ENCODE data around the gene SNX5. TPM values are rescaled to one million over a fixed set of nuclear protein-coding genes. Genes with fewer than 3 reads are reported as not detected.

The SNX5 gene
- total RNA-seq, 2 experiments from 2014 or later = 58.3 to 60.3 TPM

DNA sequence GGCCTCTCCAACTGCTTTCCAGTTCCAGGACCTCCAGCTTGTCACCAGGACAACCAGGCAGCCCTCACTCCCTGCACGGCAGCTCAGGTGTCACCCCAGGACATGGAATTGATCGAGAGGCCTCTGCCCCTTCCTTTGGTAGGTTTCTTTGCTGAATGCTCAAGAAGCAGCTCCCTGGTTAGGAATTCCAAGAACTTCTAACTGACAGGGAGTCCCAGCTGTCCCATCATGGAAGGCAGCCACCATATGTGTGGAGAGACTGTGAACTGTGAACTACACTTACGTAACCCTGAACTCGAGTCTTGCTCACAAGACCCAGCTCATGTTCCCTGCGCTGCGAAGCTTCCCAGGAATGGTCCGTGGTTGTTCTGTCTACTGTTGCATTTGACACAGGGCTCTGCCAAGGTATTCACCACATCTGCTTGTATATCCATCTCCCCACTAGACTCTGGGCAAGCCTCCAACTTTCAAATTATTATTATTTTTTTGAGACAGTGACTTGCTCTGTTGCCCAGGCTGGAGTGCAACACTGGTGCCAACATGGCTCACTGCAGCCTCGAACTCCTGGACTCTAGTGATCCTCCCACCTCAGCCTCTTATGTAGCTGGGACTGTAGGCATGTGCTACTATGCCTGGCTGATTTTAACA is 35.9 kb upstream of the SNX5 start:
- DNase-seq = no peak
- Histone ChIP-seq H3K27ac (ENCODE audit: low read depth in 1 of 2, low read length in 2 of 2) (no peak overlapping the region), H3K9me3 (ENCODE audit: control insufficient read depth in 1 of 2, insufficient read depth in 1 of 2, low read length in 2 of 2) (no peaks in the 10 kb centered on the region), H3K27me3 (ENCODE audit: control insufficient read depth in 1 of 2, insufficient read depth in 2 of 2, low read length in 2 of 2) (no peaks in the 10 kb centered on the region), H3K36me3 (ENCODE audit: insufficient read depth, low read length) (no peaks in the 10 kb centered on the region), H3K4me1 (ENCODE audit: insufficient read depth, low read length) (no peaks in the 10 kb centered on the region), H3K4me3 (ENCODE audit: low read length) (no peak overlapping the region)
- Mint-ChIP-seq H3K4me3 (no peak overlapping the region), H3K27me3 (no peaks in the 10 kb centered on the region), H3K9me3 (no peaks in the 10 kb centered on the region), H3K27ac (no peak overlapping the region), H3K36me3 (ENCODE audit: low read depth) (no peaks in the 10 kb centered on the region), H3K4me1 (ENCODE audit: low read depth) (no peaks in the 10 kb centered on the region)
- intact Hi-C loops (cut with DNase I, micrococcal nuclease) = no loop called here
- POLR2A ChIA-PET = no interaction called here
- CTCF ChIA-PET = no interaction called here
- no peak for ATAC-seq (ENCODE audit: poor library complexity)
- TF ChIP-seq, protein P1, sequence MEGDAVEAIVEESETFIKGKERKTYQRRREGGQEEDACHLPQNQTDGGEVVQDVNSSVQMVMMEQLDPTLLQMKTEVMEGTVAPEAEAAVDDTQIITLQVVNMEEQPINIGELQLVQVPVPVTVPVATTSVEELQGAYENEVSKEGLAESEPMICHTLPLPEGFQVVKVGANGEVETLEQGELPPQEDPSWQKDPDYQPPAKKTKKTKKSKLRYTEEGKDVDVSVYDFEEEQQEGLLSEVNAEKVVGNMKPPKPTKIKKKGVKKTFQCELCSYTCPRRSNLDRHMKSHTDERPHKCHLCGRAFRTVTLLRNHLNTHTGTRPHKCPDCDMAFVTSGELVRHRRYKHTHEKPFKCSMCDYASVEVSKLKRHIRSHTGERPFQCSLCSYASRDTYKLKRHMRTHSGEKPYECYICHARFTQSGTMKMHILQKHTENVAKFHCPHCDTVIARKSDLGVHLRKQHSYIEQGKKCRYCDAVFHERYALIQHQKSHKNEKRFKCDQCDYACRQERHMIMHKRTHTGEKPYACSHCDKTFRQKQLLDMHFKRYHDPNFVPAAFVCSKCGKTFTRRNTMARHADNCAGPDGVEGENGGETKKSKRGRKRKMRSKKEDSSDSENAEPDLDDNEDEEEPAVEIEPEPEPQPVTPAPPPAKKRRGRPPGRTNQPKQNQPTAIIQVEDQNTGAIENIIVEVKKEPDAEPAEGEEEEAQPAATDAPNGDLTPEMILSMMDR (IDR thresholded peaks at IDR 0.05) = no peak

DNA sequence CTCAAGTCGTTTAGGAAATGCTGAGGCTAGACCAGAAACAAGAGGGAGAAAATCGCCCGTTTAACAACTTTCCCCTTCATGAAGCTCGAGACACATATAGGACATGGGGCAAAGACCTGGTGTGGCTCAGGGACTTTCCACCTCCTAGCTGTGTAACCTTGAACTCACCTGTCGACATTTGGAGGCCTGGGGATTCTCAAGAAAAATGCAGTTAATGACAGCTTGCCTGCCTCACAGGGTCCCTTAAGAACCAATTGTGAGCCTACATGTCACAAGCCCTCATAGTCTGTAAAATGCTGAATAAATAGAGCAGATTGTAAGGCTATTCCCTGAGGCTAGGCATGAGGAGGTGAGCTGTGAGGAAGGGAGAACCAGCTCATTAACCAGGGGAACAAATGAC is 35.3 kb upstream of the SNX5 start:
- Histone ChIP-seq H3K27me3 (ENCODE audit: control insufficient read depth in 1 of 2, insufficient read depth in 2 of 2, low read length in 2 of 2) (peaks cover 0 to 1% of the 10 kb centered on the region in 2 experiments), H3K27ac (ENCODE audit: low read depth in 1 of 2, low read length in 2 of 2) (no peak overlapping the region), H3K4me3 (ENCODE audit: low read length) (no peak overlapping the region), H3K9me3 (ENCODE audit: control insufficient read depth in 1 of 2, insufficient read depth in 1 of 2, low read length in 2 of 2) (no peaks in the 10 kb centered on the region), H3K4me1 (ENCODE audit: insufficient read depth, low read length) (no peaks in the 10 kb centered on the region), H3K36me3 (ENCODE audit: insufficient read depth, low read length) (no peaks in the 10 kb centered on the region)
- CTCF ChIA-PET = no interaction called here
- intact Hi-C loops (cut with DNase I, micrococcal nuclease) = no loop called here
- DNase-seq (no peak), ATAC-seq (ENCODE audit: poor library complexity) (no peak)
- Mint-ChIP-seq H3K4me3 (no peak overlapping the region), H3K9me3 (no peaks in the 10 kb centered on the region), H3K27me3 (no peaks in the 10 kb centered on the region), H3K36me3 (ENCODE audit: low read depth) (no peaks in the 10 kb centered on the region), H3K4me1 (ENCODE audit: low read depth) (no peaks in the 10 kb centered on the region), H3K27ac (no peak overlapping the region)
- TF ChIP-seq, protein P1 (IDR thresholded peaks at IDR 0.05) = no peak
- POLR2A ChIA-PET = no interaction called here

DNA sequence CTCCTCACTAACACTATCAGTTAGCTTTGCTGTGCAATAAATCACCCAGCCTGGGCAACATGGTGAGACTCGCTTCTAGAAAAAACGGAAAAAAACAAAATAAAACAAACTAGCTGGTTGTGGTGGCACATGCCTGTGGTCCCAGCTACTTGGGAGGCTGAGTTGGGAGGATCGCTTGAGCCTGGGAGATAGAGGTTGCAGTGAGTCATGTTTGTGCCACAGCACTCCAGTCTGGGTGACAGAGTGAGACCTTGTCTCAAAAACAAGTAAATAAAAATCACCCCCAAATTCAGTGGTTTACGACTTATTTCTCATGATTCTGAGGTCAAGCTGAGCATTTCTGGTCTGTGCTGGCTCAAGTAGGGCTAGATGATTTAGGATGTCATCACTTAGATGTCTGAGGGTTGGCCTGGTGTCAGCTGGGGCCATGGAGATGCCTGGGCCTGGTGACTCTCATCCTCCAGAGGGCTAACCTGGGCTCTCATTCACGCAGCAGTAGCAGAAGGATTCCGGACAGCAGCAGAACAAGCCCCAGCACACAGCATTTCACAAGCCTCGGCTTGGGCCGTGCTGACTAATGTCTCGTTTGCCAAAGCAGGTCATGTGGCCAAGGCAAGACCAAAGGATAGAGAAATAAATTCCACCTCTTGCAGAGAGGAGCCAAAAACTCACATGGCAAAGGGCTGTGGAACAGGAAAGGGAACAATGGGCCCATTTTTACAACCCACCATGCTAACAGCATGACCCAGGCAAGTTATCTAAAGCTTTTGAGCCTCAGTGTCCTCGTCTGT is 32.7 kb upstream of the SNX5 start:
- Mint-ChIP-seq H3K36me3 (ENCODE audit: low read depth) (no peaks in the 10 kb centered on the region), H3K4me1 (ENCODE audit: low read depth) (peaks cover under 1% of the 10 kb centered on the region), H3K9me3 (no peaks in the 10 kb centered on the region), H3K27me3 (no peaks in the 10 kb centered on the region), H3K27ac (no peak overlapping the region), H3K4me3 (no peak overlapping the region)
- Histone ChIP-seq H3K27me3 (ENCODE audit: control insufficient read depth in 1 of 2, insufficient read depth in 2 of 2, low read length in 2 of 2) (peaks cover 0 to 2% of the 10 kb centered on the region in 2 experiments), H3K4me3 (ENCODE audit: low read length) (no peak overlapping the region), H3K36me3 (ENCODE audit: insufficient read depth, low read length) (no peaks in the 10 kb centered on the region), H3K27ac (ENCODE audit: low read depth in 1 of 2, low read length in 2 of 2) (no peak overlapping the region), H3K9me3 (ENCODE audit: control insufficient read depth in 1 of 2, insufficient read depth in 1 of 2, low read length in 2 of 2) (no peaks in the 10 kb centered on the region), H3K4me1 (ENCODE audit: insufficient read depth, low read length) (peaks cover 1% of the 10 kb centered on the region)
- DNase-seq (no peak), ATAC-seq (ENCODE audit: poor library complexity) (no peak)
- ChIA-PET POLR2A (no interaction called here), CTCF (no interaction called here)
- TF ChIP-seq, protein P1 (IDR thresholded peaks at IDR 0.05) = no peak
- intact Hi-C loops (cut with DNase I, micrococcal nuclease) = no loop called here
